Loucy (cell line): ENCODE results near the gene CTIF.

Experiments
- EZH2phosphoT487 ChIP-seq: fragments of 200-600 bp; IDR thresholded peaks from 2 replicates; pipeline ENCODE4 v1.6.1; 2018; ENCODE audit warnings: antibody characterized with exemption, mild to moderate bottlenecking, moderate library complexity, borderline replicate concordance
- TF ChIP-seq, protein P1 (sequence below): fragments of 200-600 bp; sonication (generic); conservative IDR thresholded peaks from 2 replicates; pipeline ENCODE4 v1.5.1; 2014; ENCODE audit warnings: mild to moderate bottlenecking, antibody characterized with exemption, low read length

GRCh38 chr18:48875942-48876511 lies 337.2 kb downstream of the CTIF start:
- TF ChIP-seq, protein P1, sequence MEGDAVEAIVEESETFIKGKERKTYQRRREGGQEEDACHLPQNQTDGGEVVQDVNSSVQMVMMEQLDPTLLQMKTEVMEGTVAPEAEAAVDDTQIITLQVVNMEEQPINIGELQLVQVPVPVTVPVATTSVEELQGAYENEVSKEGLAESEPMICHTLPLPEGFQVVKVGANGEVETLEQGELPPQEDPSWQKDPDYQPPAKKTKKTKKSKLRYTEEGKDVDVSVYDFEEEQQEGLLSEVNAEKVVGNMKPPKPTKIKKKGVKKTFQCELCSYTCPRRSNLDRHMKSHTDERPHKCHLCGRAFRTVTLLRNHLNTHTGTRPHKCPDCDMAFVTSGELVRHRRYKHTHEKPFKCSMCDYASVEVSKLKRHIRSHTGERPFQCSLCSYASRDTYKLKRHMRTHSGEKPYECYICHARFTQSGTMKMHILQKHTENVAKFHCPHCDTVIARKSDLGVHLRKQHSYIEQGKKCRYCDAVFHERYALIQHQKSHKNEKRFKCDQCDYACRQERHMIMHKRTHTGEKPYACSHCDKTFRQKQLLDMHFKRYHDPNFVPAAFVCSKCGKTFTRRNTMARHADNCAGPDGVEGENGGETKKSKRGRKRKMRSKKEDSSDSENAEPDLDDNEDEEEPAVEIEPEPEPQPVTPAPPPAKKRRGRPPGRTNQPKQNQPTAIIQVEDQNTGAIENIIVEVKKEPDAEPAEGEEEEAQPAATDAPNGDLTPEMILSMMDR, result no peak
- TF ChIP-seq EZH2phosphoT487, result no peak
